ENCODE measurements around the gene ARVCF.

ARVCF gene

DNA sequence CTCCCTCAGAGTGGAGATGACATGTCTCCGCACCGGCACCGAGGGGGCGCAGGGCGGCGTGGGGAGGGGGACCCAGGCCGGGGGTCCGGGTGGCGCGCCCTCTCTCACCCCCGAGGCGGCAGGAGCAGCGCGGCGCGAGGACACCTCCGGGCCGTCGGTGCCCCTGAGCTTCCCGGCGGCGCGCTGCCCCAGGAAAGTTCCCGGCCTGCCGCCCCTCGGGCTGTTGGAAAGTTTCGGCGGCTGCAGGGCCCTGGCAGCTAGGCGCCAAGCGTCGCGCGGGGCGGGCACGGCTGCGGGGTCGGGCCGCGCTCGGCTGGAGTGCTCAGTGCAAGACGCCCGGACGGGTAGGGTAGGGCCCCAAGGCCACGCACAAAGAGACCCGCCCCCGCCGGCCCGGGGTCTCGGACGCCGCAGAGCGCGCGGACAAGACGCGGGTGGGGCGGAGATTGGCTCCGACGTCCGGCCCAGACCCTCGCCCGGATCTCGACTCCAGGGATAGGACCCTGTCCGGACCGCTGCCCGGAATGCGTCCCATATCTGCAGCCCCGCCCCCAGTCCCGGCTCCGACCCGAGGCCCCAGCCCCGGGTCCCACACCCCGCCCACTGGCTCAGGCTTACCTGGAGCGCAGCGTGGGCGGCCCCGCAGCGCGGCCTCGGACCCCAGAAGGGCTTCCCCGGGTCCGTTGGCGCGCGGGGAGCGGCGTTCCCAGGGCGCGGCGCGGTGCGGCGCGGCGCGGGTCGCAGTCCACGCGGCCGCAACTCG, 471 bp downstream of the ARVCF start (continued):
- peak; percentile 11; the same call in 1 of the 2 replicates for TF ChIP-seq ZXDB (tag by site-specific recombination; IDR thresholded peaks at IDR 0.05)
- no peak for TF ChIP-seq ZNF292 (tag by site-specific recombination; IDR thresholded peaks at IDR 0.05; ENCODE audit: borderline replicate concordance, low read depth)
- TF ChIP-seq HOXA7 (CRISPR knock-in tag; IDR thresholded peaks at IDR 0.05; ENCODE audit: borderline replicate concordance), result no peak
- TF ChIP-seq ZNF121 (tag by site-specific recombination; IDR thresholded peaks at IDR 0.05), result 0 out of 2 replicates have a peak, but pooled peaks have one; percentile 23
- TF ChIP-seq ZNF23 (tag by site-specific recombination; IDR thresholded peaks at IDR 0.05; ENCODE audit: borderline replicate concordance), result no peak
- TF ChIP-seq PRDM4 (tag by site-specific recombination; IDR thresholded peaks at IDR 0.05), result no peak
- no peak for TF ChIP-seq ZNF112 (tag by site-specific recombination; IDR thresholded peaks at IDR 0.05)
- TF ChIP-seq, protein P1, sequence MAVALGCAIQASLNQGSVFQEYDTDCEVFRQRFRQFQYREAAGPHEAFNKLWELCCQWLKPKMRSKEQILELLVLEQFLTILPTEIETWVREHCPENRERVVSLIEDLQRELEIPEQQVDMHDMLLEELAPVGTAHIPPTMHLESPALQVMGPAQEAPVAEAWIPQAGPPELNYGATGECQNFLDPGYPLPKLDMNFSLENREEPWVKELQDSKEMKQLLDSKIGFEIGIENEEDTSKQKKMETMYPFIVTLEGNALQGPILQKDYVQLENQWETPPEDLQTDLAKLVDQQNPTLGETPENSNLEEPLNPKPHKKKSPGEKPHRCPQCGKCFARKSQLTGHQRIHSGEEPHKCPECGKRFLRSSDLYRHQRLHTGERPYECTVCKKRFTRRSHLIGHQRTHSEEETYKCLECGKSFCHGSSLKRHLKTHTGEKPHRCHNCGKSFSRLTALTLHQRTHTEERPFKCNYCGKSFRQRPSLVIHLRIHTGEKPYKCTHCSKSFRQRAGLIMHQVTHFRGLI (tag by site-specific recombination; IDR thresholded peaks at IDR 0.05), result no peak
- no peak for TF ChIP-seq ZSCAN4 (tag by site-specific recombination; IDR thresholded peaks at IDR 0.05)
- TF ChIP-seq GLI4 (tag by site-specific recombination; IDR thresholded peaks at IDR 0.05), result no peak
- TF ChIP-seq ZNF623 (tag by site-specific recombination; IDR thresholded peaks at IDR 0.05), result no peak
- peak; percentile 39; the same call in 1 of the 2 replicates for TF ChIP-seq KLF8 (tag by site-specific recombination; IDR thresholded peaks at IDR 0.05)
- TF ChIP-seq SP2 (tag by site-specific recombination; IDR thresholded peaks at IDR 0.05), result peak; percentile 22
- TF ChIP-seq ZBTB8A (tag by site-specific recombination; IDR thresholded peaks at IDR 0.05), result peak; percentile 33; the same call in 1 of the 2 replicates
- no peak for TF ChIP-seq ZNF670 (tag by site-specific recombination; IDR thresholded peaks at IDR 0.05; ENCODE audit: low read depth)

DNA sequence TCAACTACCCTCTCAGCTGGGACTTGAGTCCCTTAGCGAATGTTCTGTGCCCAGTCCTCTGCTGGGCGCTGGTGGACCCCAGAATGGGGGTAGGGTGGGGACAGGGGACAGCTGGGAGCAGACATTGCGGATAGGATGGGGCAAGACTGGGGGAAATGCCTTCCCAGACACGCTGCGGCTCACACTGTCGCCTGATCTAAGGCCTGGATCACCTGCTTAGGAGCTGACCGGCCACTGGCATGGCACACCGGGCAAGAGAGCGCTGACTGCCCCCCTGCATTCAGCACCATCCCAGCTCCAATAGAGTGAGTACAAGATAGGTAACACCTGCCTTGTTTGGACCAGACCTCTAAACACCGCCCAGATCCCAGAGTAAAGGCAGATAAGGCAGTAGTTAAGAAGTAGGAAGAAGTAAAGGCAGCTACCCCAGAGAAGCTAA, 1.4 kb downstream of the ARVCF start:
- ChIA-PET CTCF (interaction anchor here (0.6 to 6.9 kb wide), 7 partner anchors 31 to 285 kb away, joined by 3 to 150 read pairs (median 5); no protein-coding TSS in a partner anchor), POLR2A (interaction anchor here (1.4 kb wide), 1 partner anchor 27 kb away, joined by 5 read pairs; no protein-coding TSS in a partner anchor)
- no peak overlapping the region for H3K27ac ChIP-seq (ENCODE audit: extremely low read depth, low read depth, low read length)
- 0 out of 2 replicates have a peak, but pooled peaks have one; percentile 53 for TF ChIP-seq ZNF10 (tag by site-specific recombination; IDR thresholded peaks at IDR 0.05)
- TF ChIP-seq SP2 (tag by site-specific recombination; IDR thresholded peaks at IDR 0.05), result no peak
- H3K4me3 ChIP-seq (ENCODE audit: low read depth, low read length), result no peak overlapping the region
- H3K36me3 ChIP-seq (ENCODE audit: control insufficient read depth in 2 of 2, insufficient read depth in 1 of 2, low read length in 2 of 2), result no peaks in the 10 kb centered on the region
- no peaks in the 10 kb centered on the region for H3K4me1 ChIP-seq (ENCODE audit: control insufficient read depth, insufficient read depth, low read length)
- no peaks in the 10 kb centered on the region for H3K9me3 ChIP-seq (ENCODE audit: control insufficient read depth, insufficient read depth, low read depth, low read length)

GRCh38 chr22:20014526-20015186, 2.0 kb downstream of the ARVCF start:
- CTCF ChIA-PET, result interaction anchor here (0.8 to 6.9 kb wide), 13 partner anchors 9 to 284 kb away, joined by 3 to 150 read pairs (median 5); no protein-coding TSS in a partner anchor
- Histone ChIP-seq H3K4me3 (ENCODE audit: low read depth, low read length) (no peak overlapping the region), H3K9me3 (ENCODE audit: control insufficient read depth, insufficient read depth, low read depth, low read length) (no peaks in the 10 kb centered on the region), H3K27ac (ENCODE audit: extremely low read depth, low read depth, low read length) (no peak overlapping the region), H3K4me1 (ENCODE audit: control insufficient read depth, insufficient read depth, low read length) (no peaks in the 10 kb centered on the region), H3K36me3 (ENCODE audit: control insufficient read depth in 2 of 2, insufficient read depth in 1 of 2, low read length in 2 of 2) (no peaks in the 10 kb centered on the region)
- POLR2A ChIA-PET, result interaction anchor here (1.4 to 3.9 kb wide), 2 partner anchors 26 to 44 kb away, joined by 5 to 26 read pairs; no protein-coding TSS in a partner anchor
- TF ChIP-seq, protein P2, sequence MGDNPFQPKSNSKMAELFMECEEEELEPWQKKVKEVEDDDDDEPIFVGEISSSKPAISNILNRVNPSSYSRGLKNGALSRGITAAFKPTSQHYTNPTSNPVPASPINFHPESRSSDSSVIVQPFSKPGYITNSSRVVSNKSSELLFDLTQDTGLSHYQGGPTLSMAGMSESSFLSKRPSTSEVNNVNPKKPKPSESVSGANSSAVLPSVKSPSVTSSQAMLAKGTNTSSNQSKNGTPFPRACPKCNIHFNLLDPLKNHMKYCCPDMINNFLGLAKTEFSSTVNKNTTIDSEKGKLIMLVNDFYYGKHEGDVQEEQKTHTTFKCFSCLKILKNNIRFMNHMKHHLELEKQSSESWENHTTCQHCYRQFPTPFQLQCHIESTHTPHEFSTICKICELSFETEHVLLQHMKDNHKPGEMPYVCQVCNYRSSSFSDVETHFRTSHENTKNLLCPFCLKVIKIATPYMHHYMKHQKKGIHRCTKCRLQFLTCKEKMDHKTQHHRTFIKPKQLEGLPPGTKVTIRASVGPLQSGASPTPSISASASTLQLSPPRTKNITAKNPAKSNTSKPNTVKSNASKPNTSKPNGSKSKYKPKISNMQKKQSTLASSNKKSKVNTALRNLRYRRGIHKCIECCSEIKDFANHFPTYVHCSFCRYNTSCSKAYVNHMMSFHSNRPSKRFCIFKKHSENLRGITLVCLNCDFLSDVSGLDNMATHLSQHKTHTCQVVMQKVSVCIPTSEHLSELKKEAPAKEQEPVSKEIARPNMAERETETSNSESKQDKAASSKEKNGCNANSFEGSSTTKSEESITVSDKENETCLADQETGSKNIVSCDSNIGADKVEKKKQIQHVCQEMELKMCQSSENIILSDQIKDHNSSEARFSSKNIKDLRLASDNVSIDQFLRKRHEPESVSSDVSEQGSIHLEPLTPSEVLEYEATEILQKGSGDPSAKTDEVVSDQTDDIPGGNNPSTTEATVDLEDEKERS (tag by site-specific recombination; IDR thresholded peaks at IDR 0.05), result no peak
- TF ChIP-seq ZBTB20 (tag by site-specific recombination; IDR thresholded peaks at IDR 0.05) (peak; percentile 71), ZIC2 (tag by site-specific recombination; IDR thresholded peaks at IDR 0.05) (peak; percentile 20; the same call in 1 of the 2 replicates)
